GM19099 (cell line): Measurements from ENCODE around the gene BRD1.

Source experiments
- POLR2A ChIP-seq: IDR thresholded peaks from 3 replicates; pipeline ENCODE4 v1.6.1; 2011; ENCODE audit warnings: low read depth; ENCODE audit not compliant: insufficient read length; ENCODE audit errors: extremely low read depth

The BRD1 gene

DNA sequence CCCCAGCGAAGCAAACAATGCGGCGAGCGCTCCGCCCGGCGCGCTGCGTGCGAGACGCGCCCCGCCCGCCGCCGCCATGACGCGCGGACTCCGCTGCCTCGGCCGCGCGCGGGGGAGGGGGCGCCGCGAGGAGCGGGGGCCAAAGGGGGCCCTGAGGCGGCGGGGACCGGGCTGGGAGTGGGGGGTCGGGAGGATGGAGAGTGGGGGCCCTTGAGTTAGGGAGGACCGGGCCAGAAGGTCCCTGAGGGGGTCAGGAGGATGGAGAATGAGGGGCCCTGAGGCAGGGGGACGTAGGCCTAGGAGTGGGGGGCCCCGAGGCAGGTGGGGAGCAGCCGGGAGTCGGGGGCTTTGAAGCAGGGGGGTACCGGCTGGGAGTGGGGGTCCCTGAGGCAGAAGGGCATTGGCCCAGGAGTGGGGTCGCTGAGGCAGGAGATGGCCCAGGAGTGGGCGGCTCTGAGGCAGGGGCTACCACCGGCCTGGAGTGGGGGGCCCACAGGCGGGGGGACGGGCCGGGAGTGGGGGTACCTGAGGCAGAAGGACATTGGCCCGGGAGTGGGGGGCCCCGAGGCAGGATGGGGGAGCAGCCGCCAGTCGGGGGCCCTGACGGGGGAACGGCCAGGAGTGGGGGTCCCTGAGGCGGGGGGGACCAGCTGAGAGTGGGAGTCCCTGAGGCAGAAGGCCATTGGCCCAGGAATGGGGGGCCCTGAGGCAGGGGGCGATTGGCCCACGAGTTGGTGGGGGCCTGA, at the start of gene BRD1:
TSS of gene BRD1 (minus strand) at position 21 of the 746 bp plus-strand sequence. CDS start 3,556 bp downstream, outside the sequence.
- peak; percentile 75 for TF ChIP-seq POLR2A

DNA sequence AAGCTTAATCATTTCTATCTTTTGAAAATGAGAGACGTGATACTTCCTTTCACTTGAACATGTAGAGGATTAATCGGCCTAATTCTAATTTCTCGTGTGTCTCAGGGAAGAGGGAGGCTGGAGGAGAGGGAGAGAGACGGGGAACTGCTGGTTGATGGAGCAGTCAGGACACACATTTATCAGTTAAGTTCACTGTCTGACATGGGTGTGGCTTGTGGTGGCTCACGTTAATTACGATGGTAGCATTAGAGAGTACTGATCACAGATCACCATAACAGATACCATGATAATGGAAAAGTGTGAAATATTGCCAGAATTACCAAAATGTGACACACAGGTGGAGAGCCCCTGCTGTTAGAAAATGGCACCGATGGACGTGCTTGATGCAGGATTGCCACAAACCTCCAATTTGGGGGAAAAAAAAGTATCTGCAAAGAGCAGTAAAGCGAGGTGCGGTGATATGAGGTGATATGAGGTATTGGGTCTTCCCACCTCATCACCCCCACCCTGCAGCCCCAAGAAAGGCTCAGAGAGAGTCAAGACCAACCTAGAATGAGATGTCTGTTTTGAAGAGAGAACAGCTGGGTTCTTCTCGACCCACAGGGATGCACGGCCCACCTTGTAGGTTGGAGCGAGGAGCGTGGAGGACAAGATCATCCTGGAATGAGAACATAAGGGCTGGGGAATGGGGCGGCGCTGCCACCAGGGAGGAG, 45.7 kb upstream of the BRD1 start:
- TF ChIP-seq POLR2A: no peak

DNA sequence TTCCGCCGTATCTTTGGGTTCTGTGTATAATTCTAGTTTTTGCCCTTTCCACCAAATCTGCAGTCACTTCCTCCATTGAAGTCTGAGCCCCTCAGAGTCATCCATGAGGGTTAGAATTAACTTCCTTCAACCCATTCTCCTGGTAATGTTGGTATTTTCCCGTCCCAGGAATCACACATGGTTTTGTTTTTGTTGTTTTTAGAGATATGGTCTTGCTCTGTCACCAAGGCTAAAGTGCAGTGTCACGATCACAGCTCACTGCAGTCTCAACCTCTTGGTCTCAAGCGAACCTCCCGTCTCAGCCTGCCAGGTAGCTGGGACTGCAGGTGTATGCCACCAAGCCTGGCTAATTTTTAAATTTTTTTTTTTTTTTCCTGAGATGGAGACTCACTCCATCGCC, 44.7 kb upstream of the BRD1 start:
- no peak for TF ChIP-seq POLR2A

DNA sequence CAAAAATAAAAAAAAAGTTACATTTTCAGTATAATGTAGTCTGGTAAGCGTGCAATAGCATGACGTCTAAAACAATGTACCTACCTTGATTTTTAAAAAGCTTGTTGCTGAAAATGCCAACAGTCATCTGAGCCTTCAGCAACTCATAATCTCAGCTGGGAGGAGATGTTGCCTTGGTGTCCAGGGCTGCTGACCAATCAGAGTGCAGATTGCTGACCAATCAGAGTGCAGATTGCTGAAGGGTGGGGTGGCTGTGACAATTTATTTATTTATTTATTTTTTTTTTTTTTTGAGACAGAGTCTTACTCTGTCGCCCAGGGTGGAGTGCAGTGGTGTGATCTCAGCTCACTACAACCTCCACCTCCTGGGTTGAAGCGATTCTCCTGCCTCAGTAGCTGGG, 43.8 kb upstream of the BRD1 start:
- TF ChIP-seq POLR2A: no peak

DNA sequence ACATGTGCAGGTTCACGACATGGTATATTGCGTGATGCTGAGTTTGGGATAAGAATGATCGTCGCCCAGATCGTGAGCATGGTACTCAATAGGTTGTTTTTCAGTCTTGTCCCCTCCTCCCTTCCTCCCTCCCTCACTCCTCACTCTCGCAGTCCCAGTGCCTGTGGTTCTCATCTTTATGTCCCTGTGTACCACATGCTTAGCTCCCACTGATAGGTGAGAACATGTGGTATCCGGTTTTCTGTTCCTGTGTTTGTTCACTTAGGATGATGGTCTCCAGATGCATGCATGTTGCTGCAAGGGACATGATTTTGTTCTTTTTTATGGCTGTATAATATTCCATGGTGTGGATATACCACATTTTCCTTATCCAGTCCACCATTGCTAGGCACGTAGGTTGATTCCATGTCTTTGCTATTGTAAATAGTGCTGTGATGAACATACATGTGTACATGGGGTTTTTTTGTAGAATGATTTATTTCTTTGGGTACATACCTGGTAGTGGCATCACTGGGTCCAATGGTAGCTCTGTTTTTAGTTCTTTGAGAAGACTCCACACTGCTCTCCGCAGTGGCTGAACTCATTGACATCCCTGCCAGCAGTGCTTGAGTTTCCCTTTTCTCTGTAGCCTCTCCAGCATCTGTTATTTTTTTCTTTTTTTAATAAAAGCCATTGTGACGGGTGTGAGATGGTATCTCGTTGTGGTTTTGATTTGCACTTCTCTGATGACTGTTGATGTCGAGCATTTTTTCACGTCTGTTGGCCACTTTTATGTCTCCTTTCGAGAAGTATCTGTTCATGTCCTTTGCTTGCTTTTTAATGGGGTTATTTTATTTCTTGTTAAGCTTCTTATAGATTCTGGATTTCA, 42.4 kb upstream of the BRD1 start:
- TF ChIP-seq POLR2A: no peak

DNA sequence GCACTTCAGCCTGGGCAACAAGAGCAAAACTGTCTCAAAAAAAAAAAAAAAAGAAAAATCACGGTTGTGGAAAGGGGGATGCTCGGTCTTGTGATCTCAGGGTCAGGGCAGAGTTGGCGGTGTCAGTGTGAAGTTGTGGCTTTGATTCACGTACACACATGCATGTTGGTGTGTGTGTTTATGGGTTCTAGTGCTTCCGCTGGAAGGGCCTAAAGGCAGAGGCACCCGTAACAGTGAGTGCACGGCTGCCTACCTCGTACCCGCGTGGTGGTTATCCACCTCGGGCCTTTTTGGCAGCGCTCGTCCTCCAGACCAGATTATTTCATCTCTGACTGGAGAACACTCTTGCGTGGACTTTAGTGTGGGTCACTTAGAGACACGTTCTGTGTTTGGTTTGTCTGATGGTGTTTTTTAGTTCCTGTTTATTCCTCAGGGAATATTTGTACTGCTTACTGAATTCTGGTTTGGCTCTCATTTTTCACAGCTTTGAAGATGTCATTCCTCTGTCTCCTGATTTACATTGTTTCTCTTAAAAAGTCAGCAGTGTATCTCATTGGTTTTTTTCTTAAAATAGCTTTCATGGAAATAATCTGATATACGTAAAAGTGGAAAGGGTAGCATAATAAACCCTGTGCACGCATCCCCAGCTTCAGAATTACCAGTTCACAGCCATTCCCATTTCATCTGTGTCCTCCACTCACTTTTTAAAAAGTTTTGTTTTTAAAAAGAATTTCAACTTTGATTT, 41.6 kb upstream of the BRD1 start:
- no peak for TF ChIP-seq POLR2A

DNA sequence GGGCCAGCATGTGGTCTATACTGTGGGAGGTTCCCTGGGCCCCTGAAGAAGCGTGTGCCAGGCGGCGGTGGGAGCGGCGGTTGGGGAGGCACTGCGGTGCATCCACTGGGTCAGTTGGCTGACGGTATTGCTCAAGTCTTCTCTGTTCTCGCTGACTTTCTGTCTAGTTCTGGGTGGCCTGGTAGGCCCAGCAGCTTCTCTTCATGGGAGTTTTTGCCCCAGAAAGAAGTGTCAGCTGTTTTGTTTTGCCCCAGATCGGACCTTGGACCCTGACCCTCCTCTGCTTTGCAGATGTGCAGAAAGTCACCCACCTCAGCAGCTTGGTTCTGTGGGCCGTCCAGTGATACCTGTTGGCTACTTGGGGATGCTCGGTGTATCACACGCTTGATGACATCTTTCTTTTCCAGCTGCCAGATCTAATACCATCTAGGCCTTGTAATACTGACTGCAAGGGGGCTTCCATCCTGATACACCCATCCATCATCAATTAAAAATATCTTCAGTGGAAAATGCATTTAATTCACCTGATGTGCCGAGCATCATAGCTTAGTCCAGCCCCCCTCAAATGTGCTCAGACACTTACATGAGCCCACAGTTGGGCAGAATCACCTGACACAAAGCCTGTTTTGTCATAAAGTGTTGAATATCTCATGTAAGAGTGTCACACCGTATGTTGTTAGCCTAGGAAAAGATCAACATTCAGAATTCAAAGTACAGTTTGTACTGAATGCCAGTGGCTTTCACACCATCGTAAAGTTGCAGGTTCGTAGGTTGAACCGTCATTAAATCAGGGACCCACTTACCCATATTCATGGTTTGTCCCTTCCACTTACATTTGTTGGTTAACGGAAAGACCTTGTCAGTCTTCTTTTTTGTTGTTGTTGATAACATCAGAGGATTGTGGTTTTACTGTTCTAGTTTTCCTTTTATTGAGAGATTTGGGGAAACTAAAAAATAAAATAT, 39.9 kb upstream of the BRD1 start:
- TF ChIP-seq POLR2A: no peak

DNA sequence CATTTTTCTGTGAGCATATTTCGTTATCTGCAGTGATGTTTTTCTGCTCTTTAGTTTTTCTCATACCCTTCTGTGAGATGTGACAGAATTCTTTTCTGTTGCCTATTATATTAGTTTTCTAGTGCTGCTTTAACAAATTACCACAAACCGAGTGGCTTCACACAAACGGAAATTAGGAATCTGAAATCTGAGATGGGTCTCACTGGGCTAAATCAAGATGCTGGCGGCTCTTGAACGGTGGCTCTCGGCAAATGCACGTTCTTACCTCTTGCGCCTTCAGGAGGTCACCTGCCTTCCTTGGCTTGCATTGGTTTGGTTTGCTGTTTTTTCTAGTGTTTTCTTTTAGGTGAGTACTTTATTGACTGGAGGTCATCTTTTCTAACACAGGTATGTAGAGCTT, 39.0 kb upstream of the BRD1 start:
- no peak for TF ChIP-seq POLR2A

DNA sequence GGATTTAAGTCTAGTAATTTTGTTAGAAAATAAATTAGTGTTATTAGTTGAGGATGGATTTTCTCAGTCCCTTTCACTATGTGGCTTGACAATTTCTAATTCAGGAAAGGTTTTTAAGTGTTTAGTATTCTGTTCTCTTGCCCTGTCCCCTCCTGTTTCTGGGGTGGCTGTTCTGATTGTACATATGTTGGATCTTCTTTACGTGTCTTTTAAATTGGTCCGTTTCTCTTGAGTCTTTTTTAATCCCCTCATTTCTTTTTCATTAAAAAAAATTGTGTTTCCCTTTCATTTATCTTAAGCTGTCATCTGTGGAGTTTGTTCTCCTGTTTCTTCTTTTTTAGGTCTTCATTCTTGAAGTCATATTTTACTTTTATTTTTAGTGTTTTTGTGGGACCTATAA, 38.5 kb upstream of the BRD1 start:
- TF ChIP-seq POLR2A: no peak

DNA sequence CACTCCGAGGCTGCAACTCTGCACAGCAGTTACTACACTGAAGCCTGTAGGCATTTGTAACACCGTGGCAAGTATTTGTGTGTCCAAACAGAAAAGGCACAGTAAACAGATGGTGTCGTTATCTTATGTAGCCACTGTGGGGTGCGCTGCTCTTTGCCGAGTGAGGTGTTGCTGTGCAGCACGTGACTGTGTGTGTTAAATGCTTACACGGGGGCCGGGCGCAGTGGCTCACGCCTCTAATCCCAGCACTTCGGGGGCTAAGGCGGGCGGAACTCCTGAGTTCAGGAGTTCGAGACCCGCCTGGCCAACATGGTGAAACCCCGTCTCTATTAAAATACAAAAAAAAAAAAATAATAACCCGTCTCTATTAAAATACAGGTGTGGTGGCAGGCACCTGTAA, 37.5 kb upstream of the BRD1 start:
- TF ChIP-seq POLR2A: no peak

DNA sequence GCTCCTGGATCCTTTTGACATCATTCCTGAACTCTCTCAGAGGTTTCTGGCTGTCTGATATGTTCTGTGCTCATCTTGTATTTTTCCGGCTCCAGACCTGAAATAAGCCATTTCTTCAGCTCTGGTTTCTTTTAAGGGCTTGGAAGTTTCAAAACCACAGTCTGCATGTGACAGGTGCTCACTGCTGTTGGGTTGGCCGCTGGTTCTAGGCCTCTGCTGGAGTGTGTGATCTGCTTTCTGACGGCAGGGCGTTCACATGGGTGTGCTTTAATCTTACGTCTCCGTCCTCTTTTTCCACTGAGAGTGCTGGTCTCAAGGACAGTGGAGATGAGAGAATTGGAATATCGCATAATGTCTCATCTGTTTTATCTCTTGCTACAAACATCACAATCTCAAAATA, 36.3 kb upstream of the BRD1 start:
- no peak for TF ChIP-seq POLR2A

DNA sequence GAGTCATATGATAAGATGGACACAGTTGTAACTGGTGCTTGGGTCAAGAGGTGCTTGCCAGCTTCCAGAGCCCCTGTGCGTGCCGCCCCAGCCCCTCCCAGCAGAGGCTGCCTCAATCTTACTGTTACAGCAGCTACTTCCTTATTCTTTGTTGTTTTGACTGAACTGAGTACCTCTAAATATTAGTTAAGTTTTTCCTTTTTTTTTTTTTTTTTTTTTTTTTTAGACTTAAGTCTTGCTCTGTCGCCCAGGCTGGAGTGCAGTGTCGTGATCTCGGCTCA, 34.8 kb upstream of the BRD1 start:
- TF ChIP-seq POLR2A: no peak

DNA sequence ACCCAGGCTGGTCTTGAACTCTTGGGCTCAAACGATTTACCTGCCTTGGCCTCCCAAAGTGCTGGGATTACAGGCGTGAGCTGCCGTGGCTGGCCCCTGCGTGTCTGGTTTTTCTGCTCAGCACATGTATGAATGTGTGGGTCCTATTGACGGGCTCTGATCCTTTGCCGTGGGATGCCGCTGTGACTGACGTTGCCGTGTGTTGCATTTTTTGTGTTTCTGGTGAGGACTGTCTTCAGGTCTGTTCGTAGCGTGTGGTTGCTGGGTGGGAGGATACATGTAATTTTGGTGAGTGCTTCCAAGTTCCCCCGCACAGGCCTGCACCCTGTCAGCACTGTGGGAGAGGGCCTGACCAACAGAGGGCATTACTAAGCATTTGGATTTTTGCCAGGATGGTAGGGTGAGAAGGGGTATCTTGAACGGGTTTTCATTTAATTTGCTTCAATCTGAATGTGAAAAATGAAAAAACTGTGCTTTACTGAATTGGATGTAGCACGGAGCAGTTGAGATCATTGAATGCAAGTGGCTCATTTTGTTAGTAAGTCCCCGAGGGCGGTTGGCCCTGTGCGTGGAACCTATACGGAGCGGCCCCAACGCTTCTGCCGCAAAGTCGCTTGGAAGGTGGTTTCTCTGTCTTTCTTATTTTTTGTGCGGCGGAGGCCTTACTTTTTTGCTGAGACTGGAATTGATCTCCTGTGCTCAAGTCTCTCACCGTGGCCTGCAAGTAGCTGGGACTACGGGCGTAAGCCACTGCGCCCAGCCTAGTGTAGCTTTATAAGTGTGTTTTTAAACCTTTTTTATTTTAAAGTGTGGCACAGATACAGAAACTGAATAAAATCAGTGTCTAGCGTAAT, 34.2 kb upstream of the BRD1 start:
- no peak for TF ChIP-seq POLR2A
